Measurements from ENCODE around the gene FBLN1. TPM values are rescaled to one million over a fixed set of nuclear protein-coding genes. Genes with fewer than 3 reads are reported as not detected.

FBLN1 gene
- total and polyA plus RNA-seq, 2 of the 13 experiments (the other 11 are each of a cell fraction or from before 2014, with no cell fraction given): 37.3 to 103 TPM

DNA sequence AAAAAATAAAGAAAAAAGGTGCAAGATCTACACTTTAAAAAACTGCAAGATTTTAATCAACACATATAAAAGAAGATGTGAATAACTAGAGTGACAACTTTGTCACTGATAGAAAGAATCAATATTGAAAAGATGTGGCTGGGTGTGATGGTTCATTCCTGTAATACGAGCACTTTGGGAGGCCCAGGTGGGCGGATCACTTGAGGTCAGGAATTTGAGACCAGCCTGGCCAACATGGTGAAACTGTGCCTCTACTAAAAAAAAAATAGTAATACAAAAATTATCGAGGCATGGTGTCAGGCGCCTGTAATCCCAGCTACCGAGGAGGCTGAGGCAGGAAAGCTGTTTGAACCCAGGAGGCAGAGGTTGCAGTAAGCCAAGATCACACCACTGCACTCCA is 21.0 kb upstream of the FBLN1 start (continued):
- TF ChIP-seq, protein P1, sequence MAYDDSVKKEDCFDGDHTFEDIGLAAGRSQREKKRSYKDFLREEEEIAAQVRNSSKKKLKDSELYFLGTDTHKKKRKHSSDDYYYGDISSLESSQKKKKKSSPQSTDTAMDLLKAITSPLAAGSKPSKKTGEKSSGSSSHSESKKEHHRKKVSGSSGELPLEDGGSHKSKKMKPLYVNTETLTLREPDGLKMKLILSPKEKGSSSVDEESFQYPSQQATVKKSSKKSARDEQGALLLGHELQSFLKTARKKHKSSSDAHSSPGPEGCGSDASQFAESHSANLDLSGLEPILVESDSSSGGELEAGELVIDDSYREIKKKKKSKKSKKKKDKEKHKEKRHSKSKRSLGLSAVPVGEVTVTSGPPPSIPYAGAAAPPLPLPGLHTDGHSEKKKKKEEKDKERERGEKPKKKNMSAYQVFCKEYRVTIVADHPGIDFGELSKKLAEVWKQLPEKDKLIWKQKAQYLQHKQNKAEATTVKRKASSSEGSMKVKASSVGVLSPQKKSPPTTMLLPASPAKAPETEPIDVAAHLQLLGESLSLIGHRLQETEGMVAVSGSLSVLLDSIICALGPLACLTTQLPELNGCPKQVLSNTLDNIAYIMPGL (CRISPR knock-in tag; IDR thresholded peaks at IDR 0.05; ENCODE audit: borderline replicate concordance in 1 of 2, low read depth in 1 of 2): no peak

DNA sequence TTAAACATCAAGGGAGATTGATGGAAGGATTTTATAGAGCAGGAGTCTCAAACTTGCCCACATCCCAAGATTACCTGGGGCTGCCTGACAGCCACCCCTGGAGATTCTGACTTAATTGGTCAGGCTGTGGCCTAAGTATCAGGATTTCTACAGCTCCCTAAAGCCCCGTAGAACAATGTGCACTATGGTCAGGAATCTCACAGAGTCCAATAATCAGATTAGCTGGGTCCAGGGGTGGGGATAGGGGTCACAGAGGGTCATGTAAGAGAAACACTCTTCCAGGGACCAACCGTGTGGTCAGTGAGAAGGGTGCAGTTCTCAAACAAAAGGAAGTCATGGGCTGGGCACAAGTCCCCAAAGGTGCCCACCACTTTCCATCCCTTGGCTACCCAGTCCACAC is 20.5 kb upstream of the FBLN1 start:
- no peaks in the 10 kb centered on the region for H4K20me1 ChIP-seq (ENCODE audit: insufficient read depth, low read length)
- H3K27me3 ChIP-seq (ENCODE audit: control insufficient read depth in 1 of 2, insufficient read depth in 2 of 2, low read length in 2 of 2): no peaks in the 10 kb centered on the region
- no peak overlapping the region for H3K27ac ChIP-seq (ENCODE audit: extremely low read length, insufficient read depth, low read length)
- BruUV-seq (replicated peaks): no TSS peak
- no peaks in the 10 kb centered on the region for H3K36me3 ChIP-seq (replicated peaks in 1 of 2; ENCODE audit: control insufficient read depth in 1 of 2, insufficient read depth in 2 of 2, low read length in 2 of 2)
- peaks cover 70% of the 10 kb centered on the region for H3K4me1 ChIP-seq (ENCODE audit: insufficient read depth, low read length)
- no peaks in the 10 kb centered on the region for H3K79me2 ChIP-seq (ENCODE audit: insufficient read depth, low read length)
- FAIRE-seq (no peak), ATAC-seq (no peak), DNase-seq (ENCODE audit: low spot score) (no peak)
- in situ Hi-C loops (cut with HindIII; ENCODE audit: extremely low pct_ligation_motif_present, low pct_unique_long_range_greater_than_20kb) (no loop called here), intact Hi-C loops (cut with micrococcal nuclease; ENCODE audit: unreplicated experiment) (loop anchor here (5.0 kb wide), 1 partner anchor 40 kb away; no protein-coding TSS in a partner anchor)
- H2AFZ ChIP-seq (ENCODE audit: low read length): no peak overlapping the region
- TF ChIP-seq HNF4G (IDR thresholded peaks at IDR 0.05; ENCODE audit: borderline replicate concordance, low read depth, low read length): 0 out of 2 replicates have a peak, but pooled peaks have one; percentile 17
- no peak for TF ChIP-seq HNF4G (CRISPR knock-in tag; IDR thresholded peaks at IDR 0.05; ENCODE audit: borderline replicate concordance, low read depth)
- TF ChIP-seq NCOR1 (IDR thresholded peaks at IDR 0.05; ENCODE audit: borderline replicate concordance, low read length): peak; percentile 18; the same call in 1 of the 2 replicates
- no peak for TF ChIP-seq BRCA1 (CRISPR knock-in tag; IDR thresholded peaks at IDR 0.05)
- TF ChIP-seq NR2F6 (IDR thresholded peaks at IDR 0.05): peak; percentile 29; the same call in 1 of the 2 replicates
- TF ChIP-seq NR2F6 (CRISPR knock-in tag; IDR thresholded peaks at IDR 0.05): peak; percentile 28; the same call in 1 of the 2 replicates
- TF ChIP-seq HNF4A (CRISPR knock-in tag; IDR thresholded peaks at IDR 0.05): peak; percentile 57; the same call in 1 of the 2 replicates
- TF ChIP-seq, protein P2, sequence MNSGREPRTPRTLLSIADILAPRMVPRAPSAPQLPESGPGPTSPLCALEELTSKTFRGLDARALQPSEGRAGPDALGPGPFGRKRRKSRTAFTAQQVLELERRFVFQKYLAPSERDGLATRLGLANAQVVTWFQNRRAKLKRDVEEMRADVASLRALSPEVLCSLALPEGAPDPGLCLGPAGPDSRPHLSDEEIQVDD (CRISPR knock-in tag; IDR thresholded peaks at IDR 0.05; ENCODE audit: borderline replicate concordance): no peak
- WGBS (ENCODE audit: low lambda C conversion rate): 0% methylated on average over 2 of the region's 2 CpGs
- no peak overlapping the region for H3K4me3 ChIP-seq (replicated peaks in 1 of 3; ENCODE audit: insufficient read depth in 1 of 3, low read depth in 2 of 3, low read length in 3 of 3)
- no peak overlapping the region for H3K9ac ChIP-seq (ENCODE audit: insufficient read depth, low read depth, low read length)
- H3K4me2 ChIP-seq (ENCODE audit: low read depth, low read length): peak overlapping the region; percentile 15; the same call in 1 of the 2 replicates
- ChIA-PET POLR2A (interaction anchor here (1.3 to 2.0 kb wide), 2 partner anchors 17 to 20 kb away, joined by 3 to 5 read pairs; no protein-coding TSS in a partner anchor), CTCF (ENCODE audit: low intra/inter-chr PET ratio, low total read pairs) (no interaction called here)
- H3K9me3 ChIP-seq (ENCODE audit: low read length): no peaks in the 10 kb centered on the region

Data from HepG2 (cell line).